Skeletal muscle tissue (tissue), 4 donors: ENCODE data around the gene DPM2. TPM values are rescaled to one million over a fixed set of nuclear protein-coding genes. Genes with fewer than 3 reads are reported as not detected.

Experiments used
- H3K27ac ChIP-seq: one replicate; pipeline ENCODE4 v1.7.0; 2013; ENCODE audit warnings: mild to moderate bottlenecking, low read depth, low read length, inconsistent platforms
- H3K27me3 ChIP-seq, 3 donors: one replicate each; pipeline ENCODE4 v1.7.0; 2013; ENCODE audit warnings: low read length in 3 of 3; ENCODE audit not compliant: control insufficient read depth in 3 of 3, insufficient read depth in 3 of 3
- H3K36me3 ChIP-seq, 3 donors: one replicate each; pipeline ENCODE4 v1.7.0; 2013; ENCODE audit warnings: low read length in 3 of 3; ENCODE audit not compliant: control insufficient read depth in 3 of 3, insufficient read depth in 3 of 3
- H3K4me1 ChIP-seq, 3 donors: one replicate each; pipeline ENCODE4 v1.7.0; 2013; ENCODE audit warnings: low read length in 3 of 3, mild to moderate bottlenecking in 3 of 3; ENCODE audit not compliant: control insufficient read depth in 3 of 3, insufficient read depth in 3 of 3
- H3K4me3 ChIP-seq, 3 donors: one replicate each; pipeline ENCODE4 v1.7.0; 2013; ENCODE audit warnings: low read length in 3 of 3
- H3K9ac ChIP-seq, 3 donors: one replicate each; pipeline ENCODE4 v1.7.0; 2013; ENCODE audit warnings: low read length in 3 of 3, mild to moderate bottlenecking in 3 of 3, moderate library complexity in 2 of 3, low read depth in 1 of 3
- H3K9me3 ChIP-seq, 3 donors: one replicate each; pipeline ENCODE4 v1.7.0; 2013; ENCODE audit warnings: low read length in 3 of 3; ENCODE audit not compliant: control insufficient read depth in 3 of 3
- total RNA-seq: library from RNA; depleted of rRNA; stranded (reverse); fragments of >200 nt; gene quantifications from one replicate; pipeline ENCODE4 v1.2.3, GENCODE V29; 2014
- donor health status: Osteomylitis.

Gene DPM2
- total RNA-seq, 1 donor from 2014 or later = 7.3 TPM

- Histone ChIP-seq H3K36me3 (peaks cover 55 to 62% (median 58%) of the 10 kb centered on the region in 3 donors), H3K27ac (no peak overlapping the region), H3K9ac (no peak overlapping the region), H3K9me3 (peaks cover 0 to 8% (median 5%) of the 10 kb centered on the region in 3 donors), H3K27me3 (no peaks in the 10 kb centered on the region), H3K4me1 (peaks cover 20 to 26% (median 20%) of the 10 kb centered on the region in 3 donors), H3K4me3 (no peak overlapping the region)
Observed at GRCh38 chr9:127892831-127893230, 44.8 kb downstream of the DPM2 start.

GRCh38 chr9:127890053-127890452 is 47.6 kb downstream of the DPM2 start:
- Histone ChIP-seq H3K27me3 (no peaks in the 10 kb centered on the region), H3K4me3 (no peak overlapping the region), H3K36me3 (peaks cover 69 to 73% (median 70%) of the 10 kb centered on the region in 3 donors), H3K4me1 (peaks cover 6 to 9% (median 8%) of the 10 kb centered on the region in 3 donors), H3K9me3 (peaks cover 0 to 8% (median 5%) of the 10 kb centered on the region in 3 donors), H3K9ac (no peak overlapping the region), H3K27ac (no peak overlapping the region)

GRCh38 chr9:127887792-127888191 is 49.9 kb downstream of the DPM2 start:
- Histone ChIP-seq H3K36me3 (peaks cover 48 to 56% (median 51%) of the 10 kb centered on the region in 3 donors), H3K9me3 (peaks cover 0 to under 1% (median 0%) of the 10 kb centered on the region in 3 donors), H3K27me3 (no peaks in the 10 kb centered on the region), H3K4me1 (peaks cover 20 to 23% (median 22%) of the 10 kb centered on the region in 3 donors), H3K27ac (no peak overlapping the region), H3K9ac (peak overlapping the region in 1 of 3 donors; percentile 51), H3K4me3 (no peak overlapping the region)

- no peak overlapping the region for H3K4me3 ChIP-seq
- H3K27me3 ChIP-seq = no peaks in the 10 kb centered on the region
- H3K27ac ChIP-seq = no peak overlapping the region
- peak overlapping the region in 1 of 3 donors; percentile 33 for H3K9ac ChIP-seq
- H3K36me3 ChIP-seq = peaks cover 42 to 48% (median 46%) of the 10 kb centered on the region in 3 donors
- no peaks in the 10 kb centered on the region for H3K9me3 ChIP-seq
- peaks cover 21 to 25% (median 23%) of the 10 kb centered on the region in 3 donors for H3K4me1 ChIP-seq
Observed at GRCh38 chr9:127886401-127886972, 51.2 kb downstream of the DPM2 start.

DNA sequence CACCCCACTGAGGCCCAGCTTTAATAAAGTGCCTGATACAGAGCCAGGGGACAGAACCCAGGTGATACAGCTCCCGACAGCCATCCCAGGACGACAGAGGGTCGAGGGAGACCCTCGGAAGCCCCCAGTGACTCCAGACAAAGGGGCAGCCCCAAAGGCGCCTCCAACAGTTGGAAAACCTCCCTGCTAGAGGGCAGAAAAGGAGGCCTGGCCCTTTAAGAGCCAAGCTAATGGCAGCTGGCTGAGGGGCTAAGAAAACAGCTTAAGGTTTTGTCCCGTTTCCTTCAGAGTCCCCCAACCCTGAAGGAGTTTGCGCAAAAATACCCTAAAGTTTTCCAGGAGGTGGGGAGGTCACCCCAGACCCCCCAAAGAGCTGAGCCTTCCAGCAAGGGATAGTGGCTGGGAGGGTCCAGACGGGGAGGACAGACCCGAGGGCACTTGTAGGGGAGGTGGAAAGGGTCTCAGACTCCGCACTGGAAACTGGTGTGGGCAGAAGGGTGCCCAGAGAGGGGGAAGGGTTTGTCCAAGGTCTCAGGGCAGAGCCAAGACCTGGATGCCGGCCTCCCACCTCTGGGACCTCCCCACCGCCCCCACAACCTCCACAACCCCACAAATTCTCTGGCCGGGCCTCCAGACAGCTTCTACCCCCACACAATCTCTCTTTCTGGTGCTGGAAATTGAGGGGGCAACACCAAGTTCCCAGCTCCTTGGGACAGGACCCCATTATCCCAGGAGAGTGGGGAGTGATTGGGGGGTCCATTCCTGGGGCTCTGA is 52.0 kb downstream of the DPM2 start:
- peaks cover 21 to 25% (median 23%) of the 10 kb centered on the region in 3 donors for H3K4me1 ChIP-seq
- H3K27me3 ChIP-seq = no peaks in the 10 kb centered on the region
- H3K27ac ChIP-seq = peak overlapping the region; percentile 18
- peaks cover 38 to 43% (median 42%) of the 10 kb centered on the region in 3 donors for H3K36me3 ChIP-seq
- no peak overlapping the region for H3K4me3 ChIP-seq
- H3K9me3 ChIP-seq = no peaks in the 10 kb centered on the region
- peak overlapping the region in 1 of 3 donors; percentile 33 for H3K9ac ChIP-seq

Other genes starting within 250 kb of the DPM2 start
- gene CFAP157, start 230.9 kb downstream of the DPM2 start, total RNA-seq = not detected
- gene PTRH1, start 222.2 kb downstream of the DPM2 start, total RNA-seq = 8.4 TPM
- not detected for gene TTC16, start 221.8 kb downstream of the DPM2 start, total RNA-seq
- 2.6 TPM for gene TOR2A, start 202.6 kb downstream of the DPM2 start, total RNA-seq
- gene SH2D3C, start 159.2 kb downstream of the DPM2 start, total RNA-seq = 15.1 TPM
- gene CDK9, start 151.8 kb downstream of the DPM2 start, total RNA-seq = 33.4 TPM
- 41.2 TPM for gene FPGS, start 135.0 kb downstream of the DPM2 start, total RNA-seq
- 9.4 TPM for gene ENG, start 83.2 kb downstream of the DPM2 start, total RNA-seq
- gene AK1, start 60.2 kb downstream of the DPM2 start, total RNA-seq = 359 TPM
- 33.9 TPM for gene ST6GALNAC6, start 38.3 kb downstream of the DPM2 start, total RNA-seq
- gene ST6GALNAC4, start 20.8 kb downstream of the DPM2 start, total RNA-seq = 23.5 TPM
- not detected for gene PIP5KL1, start 7.1 kb downstream of the DPM2 start, total RNA-seq
- 8.9 TPM for gene EEIG1, start 43.1 kb upstream of the DPM2 start, total RNA-seq
- gene NAIF1, start 129.5 kb upstream of the DPM2 start, total RNA-seq = 8.9 TPM
- gene SLC25A25, start 130.4 kb upstream of the DPM2 start, total RNA-seq = 13.0 TPM
- gene PTGES2, start 189.9 kb upstream of the DPM2 start, total RNA-seq = 47.5 TPM
- gene LCN2, start 211.6 kb upstream of the DPM2 start, total RNA-seq = 2.1 TPM
- gene BBLN, start 222.4 kb upstream of the DPM2 start, total RNA-seq = 7.8 TPM